Ovary (tissue), 3 donors: ENCODE data around the gene DNAJC17.

Experiments used
- EP300 ChIP-seq: sonication (generic); formaldehyde crosslinking; IDR thresholded peaks from one replicate; pipeline ENCODE4 v1.6.1; 2017; ENCODE audit warnings: antibody characterized with exemption
- POLR2A ChIP-seq: fragments of 450-650 bp; IDR thresholded peaks from one replicate; pipeline ENCODE4 v1.6.1; 2017; ENCODE audit warnings: antibody characterized with exemption, mild to moderate bottlenecking, moderate library complexity
- TF ChIP-seq, protein P1 (sequence below), 3 donors: fragments of 450-650 bp in 2 of 3; fragments of 200-600 bp in 1 of 3; IDR thresholded peaks; one replicate each; pipeline versions ENCODE4 v1.5.1 to v1.8.0; 2016 to 2022; ENCODE audit warnings: antibody characterized with exemption in 3 of 3, mild to moderate bottlenecking in 1 of 3
- donor health status: DM: no; HTN: no; CAD: no.

GRCh38 chr15:40789999-40790398 is 17.3 kb downstream of the DNAJC17 start:
- TF ChIP-seq POLR2A: no peak
- TF ChIP-seq, protein P1, sequence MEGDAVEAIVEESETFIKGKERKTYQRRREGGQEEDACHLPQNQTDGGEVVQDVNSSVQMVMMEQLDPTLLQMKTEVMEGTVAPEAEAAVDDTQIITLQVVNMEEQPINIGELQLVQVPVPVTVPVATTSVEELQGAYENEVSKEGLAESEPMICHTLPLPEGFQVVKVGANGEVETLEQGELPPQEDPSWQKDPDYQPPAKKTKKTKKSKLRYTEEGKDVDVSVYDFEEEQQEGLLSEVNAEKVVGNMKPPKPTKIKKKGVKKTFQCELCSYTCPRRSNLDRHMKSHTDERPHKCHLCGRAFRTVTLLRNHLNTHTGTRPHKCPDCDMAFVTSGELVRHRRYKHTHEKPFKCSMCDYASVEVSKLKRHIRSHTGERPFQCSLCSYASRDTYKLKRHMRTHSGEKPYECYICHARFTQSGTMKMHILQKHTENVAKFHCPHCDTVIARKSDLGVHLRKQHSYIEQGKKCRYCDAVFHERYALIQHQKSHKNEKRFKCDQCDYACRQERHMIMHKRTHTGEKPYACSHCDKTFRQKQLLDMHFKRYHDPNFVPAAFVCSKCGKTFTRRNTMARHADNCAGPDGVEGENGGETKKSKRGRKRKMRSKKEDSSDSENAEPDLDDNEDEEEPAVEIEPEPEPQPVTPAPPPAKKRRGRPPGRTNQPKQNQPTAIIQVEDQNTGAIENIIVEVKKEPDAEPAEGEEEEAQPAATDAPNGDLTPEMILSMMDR (IDR thresholded peaks at IDR 0.05): no peak
- no peak for TF ChIP-seq EP300
